NOMO-1 treated with DMSO at 0.1 percent for 48 hours (cell line): ENCODE data around the gene SEL1L3.
A peak's percentile ranks its signal among the peaks of the same experiment; 100 is the strongest.
"Not testable (repeated sequence)": the region's sequence is repeated elsewhere in the genome, so short reads cannot be mapped to it uniquely, and the experiment has no call there.

Experiments
- DNase-seq: peaks from one replicate; lab custom pipeline; 2025; ENCODE audit not compliant: unreplicated experiment; lab: John Stamatoyannopoulos, UW

SEL1L3 gene

GRCh38 chr4:25862411-25863346 lies at the start of gene SEL1L3:
Gene SEL1L3 (minus strand): TSS chr4:25862988. CDS start chr4:25862836, 152 bp downstream.
- DNase-seq: no peak

DNA sequence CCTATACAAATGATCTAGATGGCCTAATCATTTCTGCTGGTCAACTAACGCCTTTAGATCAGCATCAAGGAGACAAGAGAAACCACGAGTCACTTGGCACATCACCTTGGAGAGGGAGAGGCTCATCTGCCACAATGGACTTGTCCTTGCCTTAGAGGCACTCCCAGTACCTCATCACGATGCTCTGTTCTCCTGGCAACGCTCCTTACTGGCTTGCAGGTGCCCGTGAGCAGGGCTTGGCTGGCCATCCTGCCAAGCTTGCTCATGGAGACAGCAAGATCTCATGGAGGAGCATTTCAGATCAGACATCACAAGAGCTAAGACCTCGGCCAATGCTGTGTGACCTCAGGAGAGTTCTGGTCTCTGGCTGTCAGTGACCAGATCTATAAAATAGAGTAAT lies 48.6 kb upstream of the SEL1L3 start:
- DNase-seq: no peak

- no peak for DNase-seq
Observed at GRCh38 chr4:25908491-25908901, 45.7 kb upstream of the SEL1L3 start.

- DNase-seq: not testable (repeated sequence)
Observed at GRCh38 chr4:25906113-25906512, 43.3 kb upstream of the SEL1L3 start.

GRCh38 chr4:25905371-25905770 lies 42.6 kb upstream of the SEL1L3 start:
- no peak for DNase-seq

DNA sequence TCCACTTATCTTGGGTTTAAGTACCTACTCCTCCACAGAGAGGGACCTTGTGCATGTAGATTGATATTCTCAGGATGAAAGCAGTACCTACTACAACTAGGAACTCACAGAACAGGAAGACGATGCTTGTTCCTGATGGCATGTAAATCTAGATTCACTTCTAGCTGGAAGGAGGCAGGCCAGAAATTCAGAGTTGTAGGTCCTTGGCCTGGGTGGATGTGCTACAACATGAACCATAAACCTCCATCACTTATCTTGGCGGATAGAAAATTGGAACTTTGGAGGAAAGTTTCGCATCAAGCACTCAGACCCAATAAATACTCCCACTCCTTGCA lies 41.9 kb upstream of the SEL1L3 start:
- DNase-seq: no peak

DNA sequence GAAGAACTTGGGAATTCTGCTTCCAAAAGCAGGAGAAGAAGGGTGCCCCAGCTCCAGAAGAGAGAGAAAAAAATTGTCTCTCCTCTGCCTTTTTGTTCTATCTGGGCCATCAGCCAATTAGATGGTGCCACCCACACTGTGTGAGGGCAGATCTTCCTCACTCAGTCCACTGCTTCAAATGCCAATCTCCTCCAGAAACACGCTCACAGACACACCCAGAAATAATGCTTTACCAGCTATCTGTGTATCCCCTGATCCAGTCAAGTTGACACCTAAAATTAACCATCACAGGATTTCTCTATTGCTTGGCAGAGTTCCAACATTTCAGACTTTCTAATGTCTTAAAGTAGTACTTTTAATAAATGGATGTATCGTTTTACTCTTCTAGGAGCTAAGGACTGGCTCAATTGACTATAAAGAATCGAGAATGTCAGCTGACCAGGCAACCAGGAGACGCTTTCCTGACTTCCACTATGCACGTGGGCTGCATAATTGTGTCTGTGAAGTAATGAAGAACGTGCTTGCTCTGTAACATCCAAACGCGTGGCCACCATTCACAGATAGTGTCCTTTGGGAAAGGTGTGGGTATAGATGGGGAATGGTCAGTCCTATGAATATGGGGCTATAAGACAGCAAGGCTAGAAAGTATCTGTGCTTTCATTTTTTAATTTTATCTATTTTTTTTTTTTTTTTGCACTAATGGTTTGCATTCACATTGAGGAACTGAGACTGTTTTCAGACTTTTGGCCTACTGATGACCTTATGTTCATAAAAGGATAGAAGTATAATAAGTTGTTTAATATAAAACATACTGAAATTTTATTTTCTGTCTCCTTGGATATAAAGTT lies 41.3 kb upstream of the SEL1L3 start:
- DNase-seq: peak; percentile 27

GRCh38 chr4:25901030-25901430 lies 38.2 kb upstream of the SEL1L3 start:
- DNase-seq: no peak

GRCh38 chr4:25900310-25900709 lies 37.5 kb upstream of the SEL1L3 start:
- DNase-seq: no peak

DNA sequence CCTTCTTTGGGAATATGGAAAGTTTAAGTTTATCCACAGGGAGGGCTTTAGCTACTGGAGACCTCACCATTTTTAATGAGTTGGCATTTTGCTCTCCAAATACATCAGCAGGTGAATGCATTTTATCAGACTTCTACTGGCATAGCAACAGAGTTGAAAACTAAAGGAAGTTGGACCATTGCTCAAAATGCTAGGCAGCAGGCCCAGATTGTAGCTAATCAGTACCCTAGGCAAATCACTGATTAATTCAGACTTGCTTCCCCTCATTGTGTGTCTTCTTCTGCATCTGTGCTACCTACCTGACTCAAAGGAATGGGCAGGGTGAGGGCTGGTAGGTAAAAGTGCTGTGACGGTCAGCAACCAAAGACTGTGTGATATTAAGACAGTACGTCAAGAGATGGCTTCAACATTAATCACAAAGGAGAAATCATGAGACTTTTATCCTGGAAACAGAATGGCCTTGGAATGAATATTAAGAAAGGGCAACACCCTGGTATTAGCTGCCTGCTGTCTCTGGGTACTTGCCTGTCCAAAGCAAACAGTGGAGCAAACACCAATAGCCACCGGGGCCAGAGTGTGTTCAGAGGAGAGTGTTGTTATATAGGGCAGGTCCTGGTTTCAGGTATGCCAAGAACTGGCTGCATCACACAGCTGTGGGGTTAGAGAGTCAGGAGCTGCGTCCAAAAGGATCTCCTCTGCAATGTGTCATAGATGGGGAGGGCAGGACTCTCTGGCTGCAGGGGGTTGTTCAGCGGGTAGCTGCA lies 34.2 kb upstream of the SEL1L3 start:
- no peak for DNase-seq

DNA sequence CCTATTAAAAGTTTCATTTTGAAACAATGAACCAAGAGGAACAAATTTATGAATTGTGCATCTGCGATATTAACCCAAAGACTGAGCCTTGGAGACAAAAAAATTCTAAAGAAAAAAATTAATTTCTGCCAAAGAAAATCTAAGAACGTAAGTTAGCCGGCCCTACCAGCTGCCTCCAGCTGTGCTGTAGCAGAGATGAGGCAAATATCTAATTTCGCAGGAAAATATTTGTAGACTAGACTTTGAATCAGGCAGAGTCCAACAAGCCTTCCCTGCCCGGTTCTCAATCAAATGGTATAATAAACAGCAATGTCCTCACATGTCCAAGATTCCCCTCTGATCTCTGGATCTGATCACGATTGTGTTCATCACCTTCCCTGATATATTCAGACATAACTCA lies 30.0 kb upstream of the SEL1L3 start:
- no peak for DNase-seq

DNA sequence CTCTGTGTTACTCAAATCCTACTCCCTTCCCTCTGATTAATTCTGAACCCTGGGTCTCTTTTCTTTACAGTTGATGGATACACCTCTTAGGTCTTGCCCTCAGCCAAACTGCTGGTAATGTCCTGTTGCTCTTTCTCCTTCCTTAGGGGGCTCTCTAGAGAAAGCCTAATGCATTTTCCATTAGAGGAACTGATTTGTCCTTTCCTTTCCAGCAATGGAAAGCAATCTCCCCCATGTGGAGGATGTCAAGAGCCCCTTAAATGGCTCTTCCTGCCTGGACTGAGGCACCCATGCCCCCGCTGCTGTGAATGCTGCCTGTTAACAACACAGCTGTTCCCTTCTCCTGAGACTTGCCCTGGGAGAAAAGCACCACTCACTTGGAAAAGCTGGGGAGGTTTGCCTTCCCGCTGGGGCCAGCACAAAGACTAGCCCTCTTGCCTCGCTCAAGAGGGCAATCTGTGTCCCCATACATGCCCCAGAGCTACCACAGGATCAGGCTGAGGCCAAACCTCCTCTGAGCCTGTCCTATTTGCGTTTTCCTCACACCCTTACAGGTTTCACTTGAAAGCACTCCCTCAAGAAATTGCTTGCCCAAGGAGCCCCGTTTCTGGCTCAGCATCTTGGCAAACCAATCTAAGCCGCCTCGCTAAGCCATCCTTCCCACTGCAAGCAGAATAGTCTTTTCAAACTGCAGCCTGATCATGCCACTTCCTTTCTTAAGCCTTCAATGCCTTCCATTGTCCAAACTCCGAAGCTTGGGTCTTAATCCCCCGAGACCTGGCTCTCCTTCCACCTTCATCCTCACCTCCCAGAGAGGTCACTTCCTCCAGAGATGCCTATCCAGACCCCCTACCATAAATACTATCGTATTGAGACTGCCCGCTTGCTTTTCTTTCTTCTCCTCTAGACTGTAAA lies 28.0 kb upstream of the SEL1L3 start:
- no peak for DNase-seq

GRCh38 chr4:25889589-25890503 lies 27.1 kb upstream of the SEL1L3 start:
- no peak for DNase-seq

GRCh38 chr4:25888781-25889180 lies 26.0 kb upstream of the SEL1L3 start:
- DNase-seq: peak; percentile 10

- DNase-seq: peak; percentile 55
Observed at GRCh38 chr4:25884031-25884782, 21.4 kb upstream of the SEL1L3 start.

DNA sequence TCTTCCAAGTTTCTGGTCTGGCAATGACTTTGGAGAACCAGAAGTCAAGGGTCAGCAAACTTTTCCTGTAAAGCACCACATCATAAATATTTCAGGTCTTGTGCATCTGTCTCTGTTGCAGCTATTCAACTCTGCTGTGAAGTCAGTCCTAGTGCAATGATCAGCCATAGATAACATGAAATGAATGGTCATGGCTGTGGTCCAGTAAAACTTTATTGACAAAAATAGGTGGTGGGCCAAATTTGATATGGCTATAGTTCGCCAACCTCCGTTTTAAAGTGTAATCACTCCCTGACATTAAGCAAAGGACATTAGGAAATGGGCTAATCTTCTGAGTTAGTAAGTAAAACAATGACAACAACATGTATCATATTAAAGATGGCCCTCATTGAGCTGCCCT lies 20.8 kb upstream of the SEL1L3 start:
- no peak for DNase-seq

- DNase-seq: no peak
Observed at GRCh38 chr4:25882226-25882625, 19.4 kb upstream of the SEL1L3 start.

GRCh38 chr4:25881193-25881592 lies 18.4 kb upstream of the SEL1L3 start:
- peak; percentile 88 for DNase-seq
